DMS114 treated with DMSO at 0.1 percent for 48 hours (cell line): ENCODE results near the gene GALNT7.

Source experiments
- DNase-seq: peaks from one replicate; lab custom pipeline; 2025; ENCODE audit not compliant: unreplicated experiment; lab: John Stamatoyannopoulos, UW

GALNT7 gene

DNA sequence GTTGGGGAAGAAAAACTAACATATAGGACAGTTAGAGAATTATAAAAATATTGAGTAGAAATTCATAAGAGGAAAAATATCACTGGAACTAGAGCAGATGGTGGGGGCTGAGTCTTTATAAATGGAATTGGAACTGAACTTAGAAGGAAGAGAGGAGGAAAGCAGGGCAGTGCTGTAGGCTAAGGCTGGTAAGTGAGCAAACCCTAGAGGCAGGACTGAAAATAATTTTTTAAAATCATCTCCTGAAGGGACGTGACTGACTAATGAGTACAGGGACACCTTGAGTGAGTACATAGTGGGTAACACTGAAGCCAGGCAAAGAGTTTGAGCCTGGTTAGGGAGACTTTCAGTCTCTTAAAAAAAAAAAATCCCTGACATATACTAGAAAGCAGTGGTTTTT lies 63.3 kb downstream of the GALNT7 start:
- DNase-seq = peak; percentile 1

DNA sequence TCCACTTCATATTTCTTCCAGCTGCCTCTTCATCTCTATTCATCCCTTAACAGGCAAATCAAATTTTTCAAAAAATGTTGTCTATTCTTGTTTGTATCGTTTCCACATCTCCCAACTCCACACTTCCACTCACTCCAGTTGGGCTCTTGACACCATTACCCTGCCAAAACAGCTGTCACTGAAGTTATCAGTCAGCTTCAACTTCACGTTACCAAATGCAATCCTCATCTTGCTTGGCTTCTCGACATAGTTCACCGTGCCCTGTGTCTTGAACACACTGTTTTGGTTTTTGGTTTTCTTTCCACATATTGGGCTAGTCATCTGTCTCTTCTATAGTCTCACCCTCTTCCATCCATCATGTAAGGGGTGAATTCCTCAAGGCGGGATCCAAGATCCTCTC lies 65.2 kb downstream of the GALNT7 start:
- DNase-seq = no peak

DNA sequence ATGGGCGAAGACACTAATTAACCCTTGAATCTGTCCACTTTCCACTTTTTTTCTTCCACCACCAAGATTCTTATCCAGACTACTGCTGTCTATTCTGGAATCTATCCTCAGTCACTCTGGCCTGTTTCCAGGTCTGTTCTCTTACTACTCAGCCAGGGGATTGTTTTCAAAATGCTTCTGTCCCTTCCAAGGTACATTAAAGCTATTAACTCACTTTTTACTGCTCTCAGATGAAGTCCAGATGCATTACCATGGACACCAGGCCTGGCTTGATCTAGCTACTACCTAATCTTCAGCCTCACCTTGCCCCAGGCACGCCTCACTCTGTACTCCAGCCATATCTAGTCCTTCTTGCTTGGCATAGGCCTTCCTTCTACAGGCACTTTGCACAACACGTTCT lies 66.4 kb downstream of the GALNT7 start:
- no peak for DNase-seq

DNA sequence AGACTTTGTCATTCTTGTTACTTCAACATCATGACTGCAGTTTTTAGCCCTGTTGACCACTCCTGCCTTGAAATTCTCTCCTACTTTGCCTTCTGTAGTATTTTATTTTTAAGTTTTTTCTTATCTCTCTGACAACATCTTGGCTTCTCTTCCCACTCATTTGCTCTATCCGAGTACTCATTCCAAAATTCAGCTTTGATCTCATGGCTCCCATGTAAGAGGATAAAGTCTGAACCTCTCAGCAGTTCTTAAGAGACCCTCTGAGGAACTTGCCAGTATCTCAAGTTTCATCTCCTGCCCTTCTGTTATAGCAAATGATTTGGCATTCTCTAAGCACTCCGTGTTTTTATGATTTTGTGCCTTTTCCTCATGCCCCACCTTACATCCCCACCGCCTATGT lies 67.7 kb downstream of the GALNT7 start:
- no peak for DNase-seq

DNA sequence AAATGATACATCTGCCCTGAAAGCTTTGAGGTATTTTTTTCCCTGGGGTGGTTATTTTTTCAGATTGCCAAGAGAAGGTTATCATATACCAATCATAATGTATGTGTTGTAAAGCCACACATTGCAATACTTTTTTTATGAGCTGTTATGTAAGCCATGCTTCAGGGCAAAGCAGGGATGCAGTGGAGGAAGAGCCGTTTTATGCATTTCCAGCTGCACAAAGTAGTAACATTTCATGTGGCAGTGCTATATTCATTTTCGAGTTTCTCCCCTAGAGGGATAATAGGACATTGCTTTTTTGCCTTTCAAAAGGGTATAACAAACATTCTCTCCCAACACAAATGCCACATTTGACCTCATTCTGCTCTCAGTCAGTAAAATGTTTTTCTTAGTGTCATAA lies 68.5 kb downstream of the GALNT7 start:
- no peak for DNase-seq

DNA sequence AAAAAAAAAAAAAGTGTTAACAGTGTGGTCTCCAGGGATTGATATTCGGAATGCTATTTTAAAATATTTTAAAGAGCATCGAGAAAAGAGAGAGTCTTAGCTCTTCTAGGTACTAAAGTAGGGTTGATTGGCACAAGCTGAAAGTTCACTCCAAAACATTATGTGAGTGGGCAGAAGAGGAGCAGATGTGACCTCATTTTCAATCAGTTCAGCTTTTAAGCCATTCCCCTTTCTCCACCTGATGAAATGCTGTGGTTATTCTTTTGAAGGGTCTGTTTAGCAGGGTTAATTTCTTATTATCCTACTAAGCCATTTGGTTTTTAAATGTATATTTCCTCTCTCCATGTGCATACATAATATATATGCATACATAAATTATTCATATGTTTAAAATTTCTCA lies 69.2 kb downstream of the GALNT7 start:
- no peak for DNase-seq

DNA sequence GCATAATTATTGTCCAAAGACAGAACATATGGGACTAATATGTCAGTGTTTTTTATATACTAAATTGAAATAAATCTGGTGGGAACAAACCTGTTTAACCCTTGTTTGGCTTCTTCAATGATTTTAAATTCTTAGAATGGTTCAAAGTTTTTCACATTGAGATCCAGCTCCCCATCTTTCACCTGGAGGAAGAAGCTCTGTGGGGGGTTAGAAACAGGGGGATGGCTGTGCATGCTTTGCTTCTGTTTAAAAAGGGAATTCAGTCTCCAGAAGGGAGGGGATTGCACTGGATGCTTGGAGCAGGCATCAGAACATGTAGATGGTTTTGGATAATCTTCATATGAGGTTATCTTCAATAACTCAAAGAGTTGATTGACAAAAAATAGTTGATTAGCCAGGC lies 72.1 kb downstream of the GALNT7 start:
- no peak for DNase-seq

DNA sequence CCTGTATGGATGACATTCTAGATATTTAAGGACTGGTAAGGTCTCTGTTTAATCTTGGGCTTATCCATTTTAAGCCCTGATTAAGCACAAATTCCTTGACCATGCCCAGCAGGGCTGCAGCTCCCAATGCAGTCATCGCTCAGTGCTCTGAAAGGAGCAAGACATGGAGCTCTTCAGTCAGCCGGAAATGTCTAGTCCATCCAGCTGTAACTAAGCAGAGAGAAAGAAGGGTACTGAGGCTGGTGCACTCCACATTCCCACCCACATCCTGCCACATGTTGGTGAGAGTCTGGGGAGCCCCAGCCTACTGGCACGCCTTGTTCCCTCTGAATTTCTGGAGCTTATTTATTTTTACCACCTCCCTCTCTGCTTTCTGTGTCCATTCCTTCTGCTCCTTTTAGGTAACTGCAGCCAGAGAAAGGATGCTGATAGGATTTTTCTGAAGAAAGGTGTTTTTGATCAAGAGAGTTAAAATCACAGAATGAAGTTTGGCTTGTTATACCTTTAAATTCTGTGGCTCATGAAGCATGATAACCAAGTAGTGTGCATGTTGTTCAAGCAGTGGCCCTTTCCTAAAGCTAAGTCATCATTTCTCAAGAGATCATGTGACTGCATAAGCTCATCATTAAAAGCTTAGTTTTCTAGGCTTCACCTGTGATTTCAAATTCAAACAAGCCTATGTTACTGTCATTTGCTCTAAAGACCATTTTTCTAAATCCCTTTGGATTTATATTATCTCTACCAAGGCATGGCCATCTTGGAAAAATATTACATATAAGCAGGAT lies 74.0 kb downstream of the GALNT7 start:
- no peak for DNase-seq

DNA sequence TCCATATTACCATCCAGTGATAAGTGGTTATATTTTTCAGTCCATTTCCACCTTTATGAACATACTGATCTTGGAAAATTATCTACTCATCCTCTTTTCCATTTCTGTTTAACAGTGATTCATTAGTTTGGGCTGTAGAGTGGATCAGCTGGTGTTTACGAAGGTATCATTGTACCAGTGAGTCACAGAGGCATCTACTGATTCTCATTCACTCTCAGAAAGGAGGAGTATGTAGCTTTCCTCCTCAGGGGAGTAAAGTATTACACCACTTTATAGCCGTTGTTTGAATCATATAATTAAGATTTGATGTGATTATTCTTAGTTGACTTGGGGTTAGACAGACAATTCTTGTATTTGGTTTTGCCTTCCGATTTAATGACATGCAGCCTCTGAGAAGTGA lies 74.7 kb downstream of the GALNT7 start:
- no peak for DNase-seq

DNA sequence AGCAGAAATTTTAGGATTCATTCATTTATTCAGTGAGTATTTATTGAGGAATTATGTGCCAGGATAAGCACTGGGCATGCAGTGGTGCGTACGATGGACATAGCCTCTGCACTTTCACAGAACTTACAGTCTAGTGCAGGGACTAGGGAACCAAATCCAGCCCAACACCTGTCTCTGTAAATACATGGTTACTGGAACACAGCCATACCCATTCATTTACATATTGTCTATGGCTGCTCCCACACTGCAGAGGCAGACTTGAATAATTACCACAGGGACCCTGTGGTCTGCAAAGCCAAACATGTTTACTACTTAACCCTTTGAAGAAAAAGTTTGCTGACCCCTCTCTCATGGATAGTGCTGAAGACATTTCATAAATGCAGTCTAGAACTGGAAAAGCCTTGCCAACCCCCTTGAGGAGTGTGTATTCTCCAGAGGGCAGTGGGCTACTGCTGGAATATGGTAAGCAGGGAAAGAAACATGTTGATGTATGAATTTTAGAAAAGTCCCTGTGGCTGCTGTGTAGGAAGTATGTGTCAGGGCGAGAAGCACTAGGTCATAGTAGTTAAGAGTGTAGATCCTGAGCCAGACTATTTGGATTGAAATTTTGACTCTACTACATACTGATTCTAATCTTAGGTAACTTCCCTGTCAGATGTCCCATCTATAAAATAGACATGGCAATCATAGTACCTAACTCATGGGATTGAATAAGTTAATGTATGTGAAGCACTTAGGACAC lies 75.5 kb downstream of the GALNT7 start:
- no peak for DNase-seq

DNA sequence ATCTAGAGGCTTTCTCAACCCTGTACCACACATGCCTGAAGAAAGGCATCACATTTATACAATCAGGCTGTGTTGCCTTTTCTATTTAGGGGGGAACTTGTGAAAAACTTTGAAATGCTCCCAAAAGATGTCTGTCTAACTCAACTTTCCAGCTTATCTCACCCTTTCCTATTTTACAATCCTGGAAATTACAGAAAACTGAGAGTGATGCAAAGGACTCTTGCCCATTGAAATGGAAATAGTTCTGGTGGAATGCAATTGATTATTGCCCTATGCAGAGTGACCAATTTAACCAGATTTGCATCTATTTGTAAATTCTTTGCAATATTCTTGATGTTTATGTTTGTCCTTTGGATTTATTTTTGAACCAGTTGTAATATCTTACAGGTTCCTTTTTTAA lies 77.3 kb downstream of the GALNT7 start:
- no peak for DNase-seq

DNA sequence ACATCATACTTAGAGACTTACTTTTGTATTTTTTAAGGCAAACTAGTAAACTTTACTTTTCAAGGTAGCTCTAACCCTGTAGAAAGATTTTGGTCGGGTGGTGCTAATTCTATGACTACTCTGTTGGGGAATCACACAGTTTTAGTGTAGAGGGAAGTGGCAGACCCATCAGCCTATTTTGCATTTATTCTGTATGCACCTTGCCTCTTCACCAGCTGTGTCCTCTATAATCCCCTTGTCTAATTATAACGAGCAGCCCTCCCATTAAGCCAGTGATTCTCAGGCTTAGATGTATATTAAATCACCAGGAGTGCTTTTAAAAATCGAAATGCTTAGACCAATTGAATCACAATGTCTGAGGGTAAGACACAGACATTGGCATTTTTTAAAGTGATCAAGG lies 78.1 kb downstream of the GALNT7 start:
- no peak for DNase-seq

DNA sequence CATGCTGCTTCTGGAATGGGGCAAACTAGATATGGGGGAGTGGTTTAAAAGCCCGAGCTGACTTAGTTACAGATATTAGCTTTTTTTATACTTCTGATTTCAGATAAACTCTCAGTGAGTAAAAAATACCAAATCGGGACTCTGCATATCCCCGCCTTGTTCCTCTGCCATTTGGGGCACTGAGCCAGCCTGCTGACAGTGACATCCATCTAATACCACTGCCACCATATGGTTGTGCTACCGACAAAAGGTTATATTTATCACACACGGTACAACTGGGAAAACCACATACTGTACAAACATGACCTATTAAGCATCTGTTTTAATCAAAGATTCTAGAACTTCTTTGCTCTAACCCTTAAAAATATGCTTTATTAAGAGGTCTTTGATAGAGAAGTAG lies 78.7 kb downstream of the GALNT7 start:
- DNase-seq = no peak

DNA sequence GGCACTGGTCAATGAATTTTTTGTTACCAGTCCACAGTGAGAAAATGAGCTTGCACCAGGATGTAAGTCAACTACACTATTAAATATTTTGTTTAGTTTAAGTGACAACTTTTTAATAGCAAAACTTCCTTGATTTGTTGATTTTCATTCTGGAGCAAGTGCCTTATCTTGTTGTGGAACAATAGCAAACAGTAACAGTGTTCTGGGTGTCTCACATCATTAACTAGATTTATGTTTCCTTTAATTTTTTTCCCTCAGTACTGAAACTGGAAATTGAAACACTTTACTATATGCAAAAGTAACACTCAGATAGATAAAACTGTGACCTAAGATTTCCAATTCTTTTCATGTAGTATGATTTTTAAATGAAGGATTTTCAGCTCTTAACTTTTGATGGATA lies 80.1 kb downstream of the GALNT7 start:
- DNase-seq = no peak

DNA sequence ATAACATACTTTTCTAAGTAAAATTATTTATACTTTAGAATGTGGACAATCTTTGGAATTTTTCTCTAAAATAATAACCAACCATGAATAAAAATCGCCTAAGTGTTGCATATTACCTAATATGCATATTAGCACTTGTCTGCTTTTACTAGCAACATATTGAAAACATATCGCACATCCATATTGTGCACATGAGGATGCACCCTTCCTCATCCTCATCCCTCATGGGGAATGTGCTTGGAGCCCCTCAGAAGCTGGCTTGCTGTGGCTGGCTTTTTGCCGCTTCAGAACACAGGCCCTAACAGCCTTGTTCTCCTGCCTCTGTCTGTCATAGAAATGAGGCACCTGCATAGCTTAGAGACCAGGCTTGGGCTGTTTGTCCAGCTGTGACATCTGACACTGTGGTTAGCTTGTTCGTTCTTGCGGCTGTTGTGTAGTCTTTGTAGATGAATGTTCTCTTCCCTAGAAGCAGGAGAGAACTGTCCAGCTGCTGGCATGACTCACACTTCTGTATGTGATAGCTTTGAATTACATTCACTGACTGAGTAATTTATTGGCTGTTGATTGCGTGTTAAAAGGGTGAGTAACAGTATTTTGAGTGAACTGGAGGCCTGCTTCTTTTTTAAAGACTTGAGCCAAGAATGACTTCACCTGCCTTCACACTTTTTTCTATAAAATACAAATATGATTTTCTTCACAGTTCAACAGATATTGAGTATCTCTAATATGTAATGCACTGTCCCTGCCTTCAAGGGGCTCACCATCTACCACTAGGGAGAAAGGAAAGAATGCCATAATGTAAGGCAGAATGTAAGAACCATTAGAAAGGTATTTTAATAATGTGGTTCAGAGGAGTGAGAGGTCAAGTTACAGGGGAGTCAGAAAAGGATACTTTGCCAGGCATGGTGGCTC lies 83.7 kb downstream of the GALNT7 start:
- no peak for DNase-seq

DNA sequence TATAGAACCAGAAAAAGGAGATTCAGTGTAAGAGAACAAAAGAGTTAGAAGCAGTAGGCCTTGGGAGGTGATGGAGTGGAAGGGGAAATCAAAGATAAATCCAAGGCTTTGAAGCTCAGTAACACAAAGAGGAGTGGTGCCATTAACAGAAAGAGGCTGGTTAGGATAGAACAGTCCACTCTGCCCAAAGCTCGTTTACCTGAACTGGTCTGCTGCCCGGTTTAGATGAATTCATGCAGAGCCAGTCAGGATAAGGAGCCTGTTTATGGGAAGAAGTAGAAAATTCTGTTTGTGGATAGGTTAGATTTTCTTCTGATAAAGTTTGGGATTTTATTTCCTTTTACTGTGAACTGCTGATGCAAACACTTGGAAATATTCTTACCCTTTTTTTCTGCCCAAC lies 85.0 kb downstream of the GALNT7 start:
- no peak for DNase-seq

DNA sequence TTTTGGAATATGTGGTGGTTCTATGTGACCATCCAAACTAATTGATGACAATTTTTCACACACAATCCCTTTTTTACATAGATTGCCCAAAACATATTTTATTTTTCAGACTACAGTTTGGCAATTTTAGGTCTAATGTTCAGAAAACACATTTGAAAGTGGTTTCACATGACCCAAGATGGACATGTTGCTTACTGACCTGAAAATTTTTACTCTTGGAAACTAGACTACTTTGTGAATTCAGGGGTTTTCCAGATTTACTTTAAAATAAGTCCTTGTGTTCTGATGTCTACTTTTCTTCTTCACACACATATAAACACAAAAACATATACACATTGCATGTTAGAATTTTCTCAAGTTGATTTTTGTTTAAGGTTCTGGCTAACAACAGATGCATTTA lies 86.0 kb downstream of the GALNT7 start:
- no peak for DNase-seq

DNA sequence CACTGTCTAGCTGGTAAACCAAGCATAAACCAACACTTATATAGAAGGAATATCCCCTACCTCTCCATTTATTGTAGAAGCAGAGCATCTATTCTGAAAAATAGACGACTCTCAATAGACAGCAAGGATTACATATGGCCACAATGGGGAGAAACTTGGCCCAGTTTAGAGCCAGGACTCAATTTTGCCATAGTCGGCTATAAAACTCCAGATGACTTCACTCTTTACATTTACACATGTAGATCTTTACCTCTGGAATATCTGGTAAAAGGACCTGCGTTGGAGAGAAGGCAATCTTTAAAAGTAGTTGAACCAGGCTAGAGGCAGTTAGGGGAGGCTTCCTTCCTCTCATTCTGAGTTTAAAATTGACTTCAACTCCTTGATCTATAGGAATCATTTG lies 88.2 kb downstream of the GALNT7 start:
- no peak for DNase-seq

DNA sequence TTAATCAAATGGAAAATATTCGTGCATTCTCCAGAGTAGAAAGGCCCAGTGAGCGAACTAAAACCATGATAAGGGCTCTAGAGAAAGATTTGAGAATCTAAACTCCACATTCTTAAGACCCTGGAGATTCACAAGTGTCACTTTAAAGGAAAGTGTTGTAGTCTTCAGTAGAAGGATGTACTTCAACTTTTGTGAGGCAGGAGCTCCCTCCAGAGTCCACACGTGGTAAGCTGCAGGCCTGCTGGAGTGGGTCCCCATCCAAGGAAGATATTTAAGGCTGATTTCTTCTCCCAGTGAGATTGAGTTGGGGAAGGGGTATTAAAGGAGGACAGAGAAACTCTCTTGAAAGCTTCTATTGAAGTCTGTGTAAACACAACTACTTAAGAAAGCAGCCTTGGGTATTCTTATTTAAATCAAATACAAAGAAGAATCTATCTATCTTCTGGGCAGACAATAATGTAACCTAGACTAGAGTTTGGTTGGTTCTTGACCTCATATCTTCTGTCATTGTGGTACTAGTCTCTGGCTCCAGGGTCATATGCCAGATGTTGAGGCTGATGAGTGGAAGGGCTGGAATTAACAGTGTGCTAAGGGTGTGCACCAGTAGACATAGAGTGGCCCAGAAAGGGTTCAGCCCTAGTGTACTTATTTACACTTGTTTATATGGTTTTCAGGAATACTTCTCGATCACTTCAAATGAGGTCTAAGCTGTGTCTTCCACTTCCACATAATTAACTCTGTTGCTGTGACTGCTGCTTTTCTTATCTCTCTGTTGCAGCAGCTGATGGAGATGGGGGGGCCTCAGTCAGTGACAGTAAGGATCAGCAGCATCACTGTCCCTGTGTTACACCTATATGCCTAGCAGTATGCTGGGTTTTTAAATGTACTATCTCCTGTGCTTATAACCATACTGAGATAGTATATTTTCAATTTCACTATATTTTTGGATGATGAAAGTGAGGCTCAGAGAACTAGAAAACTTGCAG lies 89.4 kb downstream of the GALNT7 start:
- peak; percentile 45 for DNase-seq

DNA sequence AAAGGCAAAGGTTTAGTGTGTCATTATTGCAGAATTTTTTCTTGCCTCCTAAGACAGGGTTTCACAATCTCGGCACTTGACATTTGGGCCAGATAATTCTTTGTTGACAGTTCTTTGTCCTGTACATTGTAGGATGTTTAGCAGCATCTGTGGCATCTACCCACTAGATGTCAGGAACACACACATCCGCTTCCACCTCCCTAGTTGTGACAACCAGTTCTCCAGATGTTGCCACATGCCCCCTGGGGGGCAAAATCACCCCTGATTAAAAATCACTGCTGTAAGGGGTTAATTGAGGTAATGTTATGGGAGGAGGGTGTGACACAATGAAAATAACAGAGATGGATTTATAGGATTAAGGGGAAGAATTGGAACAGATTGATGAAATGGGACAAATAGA lies 90.3 kb downstream of the GALNT7 start:
- DNase-seq = no peak

DNA sequence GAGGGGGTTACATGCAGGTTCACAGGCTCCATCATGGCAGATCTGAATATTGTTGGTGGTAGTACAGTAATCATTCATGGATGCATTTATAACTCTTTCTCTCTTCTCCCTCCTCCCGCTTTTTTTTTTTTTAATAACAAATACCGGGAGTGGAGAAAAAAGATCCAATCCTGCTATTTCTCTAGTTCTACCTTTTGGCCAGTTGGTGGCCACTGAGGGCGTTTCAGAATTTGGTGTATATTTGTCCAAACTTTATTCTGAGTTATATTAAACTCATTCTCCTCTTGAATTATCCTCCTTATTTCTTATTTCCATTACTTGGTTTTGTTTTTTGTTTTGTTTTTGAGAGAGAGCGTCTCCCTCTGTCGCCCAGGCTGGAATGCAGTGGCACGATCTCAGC lies 90.7 kb downstream of the GALNT7 start:
- DNase-seq = peak; percentile 1
